Left renal pelvis (tissue), 4 donors: ENCODE results near the gene R3HDM2. TPM values are rescaled to one million over a fixed set of nuclear protein-coding genes. Genes with fewer than 3 reads are reported as not detected.
"Not testable (repeated sequence)": the region's sequence is repeated elsewhere in the genome, so short reads cannot be mapped to it uniquely, and the experiment has no call there.

Experiments used
- DNase-seq, 4 donors: peaks; one replicate each; pipeline ENCODE4 v3.0.0-alpha.2; 2013; ENCODE audit warnings: low read depth in 4 of 4, low spot score in 3 of 4
- polyA plus RNA-seq, 4 donors: library from polyadenylated mRNA; unstranded; fragments of 120-200 nt; gene quantifications; one replicate each; pipeline ENCODE4 v1.2.1, GENCODE V29; 2013; ENCODE audit not compliant: insufficient read length in 4 of 4

Gene R3HDM2
- polyA plus RNA-seq, 4 donors, result 65.5 to 99.8 (median 76.4) TPM

DNA sequence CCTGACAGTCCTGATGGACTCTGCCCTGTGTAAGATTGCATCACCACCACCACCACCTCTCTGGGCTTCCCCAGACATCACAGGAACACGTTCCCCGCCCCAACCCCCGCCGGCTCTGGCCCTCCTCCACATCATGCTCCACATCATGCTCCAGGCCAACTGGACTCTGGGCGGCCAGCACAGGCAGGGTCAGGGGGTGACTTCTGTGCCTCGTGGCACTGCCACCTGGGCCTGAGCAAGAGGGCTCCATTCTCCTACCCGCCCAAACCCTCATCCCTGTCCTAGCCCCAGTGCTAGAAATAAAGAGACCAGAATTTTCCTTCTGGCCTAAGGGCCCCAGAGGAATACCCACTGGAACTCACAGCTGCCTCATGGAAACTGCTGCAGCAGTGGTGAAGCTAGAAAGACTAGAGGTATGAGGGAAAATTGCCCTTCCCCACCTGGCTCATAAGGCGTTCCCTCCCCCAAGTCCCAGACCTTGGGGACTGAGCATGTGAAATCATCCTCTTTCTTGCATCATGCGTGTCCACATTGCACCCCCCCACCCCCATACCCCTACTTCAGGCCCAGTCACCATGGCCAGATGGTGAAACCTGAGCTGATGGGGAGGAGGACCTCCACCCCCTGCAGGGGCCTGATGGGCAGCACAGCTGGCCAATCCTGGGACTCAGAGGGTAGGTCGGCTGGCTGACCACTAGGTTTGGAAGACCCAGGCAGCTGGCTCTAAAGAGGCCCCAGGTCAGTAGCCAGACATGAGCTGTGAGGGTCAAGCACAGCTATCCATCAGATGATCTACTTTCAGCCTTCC is 23.9 kb upstream of the R3HDM2 start, which contains the start of gene INHBE:
Gene INHBE (plus strand): TSS at position 742 of the 808 bp plus-strand sequence. CDS start 230 bp downstream, outside the sequence.
- no peak for DNase-seq

DNA sequence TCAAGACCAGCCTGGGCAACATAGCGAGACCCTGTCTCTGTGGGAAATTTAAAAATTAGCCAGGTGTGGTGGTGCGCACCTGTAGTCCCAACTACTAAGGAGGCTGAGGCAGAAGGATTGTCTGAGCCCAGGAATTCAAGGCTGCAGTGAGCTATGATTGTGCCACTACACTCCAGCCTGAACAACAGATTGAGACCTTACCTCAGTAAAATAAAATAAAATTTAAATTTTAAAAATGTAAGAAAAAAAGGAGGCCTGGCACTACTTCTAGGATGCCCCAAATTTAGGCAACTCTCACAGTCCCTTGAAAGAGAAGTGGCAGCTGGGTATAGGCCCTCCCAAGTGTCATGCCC is 23.3 kb upstream of the R3HDM2 start:
- DNase-seq, result no peak

DNA sequence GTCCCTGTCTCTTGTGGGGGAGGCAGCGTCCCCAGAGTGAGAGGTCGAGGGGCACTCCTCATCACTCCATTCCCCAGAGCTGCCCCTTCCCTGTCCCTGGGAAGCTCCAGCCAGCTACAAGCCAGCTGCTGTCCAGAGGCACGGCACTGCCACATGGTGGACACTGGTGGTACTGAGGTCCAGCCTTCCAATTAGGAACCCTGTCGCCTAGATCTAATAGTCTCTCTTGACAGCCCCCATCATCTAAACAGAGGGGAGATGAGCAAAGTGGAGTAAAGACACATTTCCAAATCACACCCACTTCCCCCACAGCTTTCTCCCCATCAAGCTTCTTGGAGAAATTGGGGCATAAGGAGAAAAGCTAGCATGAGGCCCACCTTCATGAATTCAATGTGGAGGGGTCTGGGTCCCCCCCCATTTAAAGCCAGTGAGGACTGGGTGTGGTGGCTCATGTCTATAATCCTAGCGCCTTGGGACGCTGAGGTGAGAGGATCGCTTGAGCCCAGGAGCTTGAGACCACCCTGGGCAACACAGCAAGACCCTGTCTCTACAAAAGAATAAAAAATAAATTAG is 22.2 kb upstream of the R3HDM2 start:
- DNase-seq, result no peak

DNA sequence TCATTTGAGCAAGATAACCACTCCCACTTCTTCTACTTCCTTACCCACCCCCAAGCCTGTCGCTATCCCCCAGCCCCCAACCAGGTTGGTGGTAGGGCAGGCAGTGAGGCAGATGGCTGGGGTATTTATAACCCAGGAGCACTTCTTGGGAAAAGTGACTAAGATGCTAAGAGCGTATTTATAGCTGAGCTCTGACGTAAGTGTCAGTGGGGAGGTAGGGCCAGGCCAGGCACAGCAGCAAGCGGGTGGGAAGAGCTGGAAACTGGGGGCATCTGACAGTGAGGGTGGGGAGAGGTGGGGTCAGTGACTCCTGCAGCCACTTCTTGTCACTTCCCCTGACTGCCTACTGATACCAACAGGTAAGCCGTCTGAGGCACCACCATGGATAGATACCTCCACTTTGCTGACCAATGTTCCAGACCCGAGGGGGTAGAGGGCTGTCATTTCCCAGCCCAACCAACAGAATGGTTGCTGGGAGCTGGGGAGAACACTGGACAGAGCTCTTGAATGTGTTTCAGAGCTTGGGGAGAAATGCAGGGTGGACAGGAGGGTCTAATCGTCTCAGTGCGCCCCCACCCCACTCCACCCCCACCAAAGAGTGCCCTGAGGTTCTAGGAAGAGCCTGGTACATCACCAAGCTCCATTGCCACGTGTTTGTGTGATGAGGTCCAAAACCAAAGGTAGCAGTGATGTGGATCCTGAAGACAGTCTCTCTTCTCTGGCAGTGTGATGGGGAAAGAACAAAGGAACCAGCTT is 21.5 kb upstream of the R3HDM2 start:
- no peak for DNase-seq

DNA sequence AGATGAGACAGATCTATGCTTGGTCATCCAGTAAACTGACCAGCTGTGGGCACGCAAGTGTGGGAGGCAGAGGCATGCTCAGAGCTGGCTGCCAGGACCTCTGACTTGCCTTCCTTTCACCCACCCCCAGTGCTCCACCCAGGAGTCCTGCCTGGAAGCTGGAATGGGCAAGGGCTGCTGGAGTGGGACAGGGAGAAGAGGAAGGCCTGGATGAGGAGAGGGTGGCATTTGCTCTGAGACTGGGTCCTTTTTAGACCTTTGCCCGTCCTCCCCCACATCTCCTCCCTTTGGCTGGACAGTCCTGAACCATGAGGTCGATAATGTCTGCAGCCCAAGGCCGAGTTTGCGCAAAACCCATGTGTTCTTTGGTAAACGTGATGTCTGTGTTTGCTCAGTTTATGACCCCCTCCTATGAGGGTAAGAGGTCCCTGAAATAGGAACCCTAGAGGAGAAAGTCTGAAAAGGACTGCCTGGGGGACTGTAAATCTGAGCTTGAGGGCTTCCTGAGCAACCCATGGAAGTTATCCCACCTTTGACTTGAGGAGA is 20.5 kb upstream of the R3HDM2 start:
- no peak for DNase-seq

DNA sequence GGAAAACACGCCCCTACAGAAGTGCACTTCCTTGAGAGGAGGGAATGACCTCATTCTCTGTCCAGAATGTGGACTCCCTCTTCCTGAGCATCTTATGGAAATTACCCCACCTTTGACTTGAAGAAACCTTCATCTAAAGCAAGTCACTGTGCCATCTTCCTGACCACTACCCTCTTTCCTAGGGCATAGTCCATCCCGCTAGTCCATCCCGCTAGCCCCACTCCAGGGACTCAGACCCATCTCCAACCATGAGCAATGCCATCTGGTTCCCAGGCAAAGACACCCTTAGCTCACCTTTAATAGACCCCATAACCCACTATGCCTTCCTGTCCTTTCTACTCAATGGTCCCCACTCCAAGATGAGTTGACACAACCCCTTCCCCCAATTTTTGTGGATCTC is 19.2 kb upstream of the R3HDM2 start:
- DNase-seq, result no peak

DNA sequence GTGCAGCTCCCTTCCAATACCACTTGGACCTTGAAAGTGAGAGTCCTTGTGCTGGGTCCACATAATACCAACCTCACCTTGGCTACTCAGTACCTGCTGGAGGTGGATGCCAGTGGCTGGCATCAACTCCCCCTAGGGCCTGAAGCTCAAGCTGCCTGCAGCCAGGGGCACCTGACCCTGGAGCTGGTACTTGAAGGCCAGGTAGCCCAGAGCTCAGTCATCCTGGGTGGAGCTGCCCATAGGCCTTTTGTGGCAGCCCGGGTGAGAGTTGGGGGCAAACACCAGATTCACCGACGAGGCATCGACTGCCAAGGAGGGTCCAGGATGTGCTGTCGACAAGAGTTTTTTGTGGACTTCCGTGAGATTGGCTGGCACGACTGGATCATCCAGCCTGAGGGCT is 18.5 kb upstream of the R3HDM2 start:
- DNase-seq, result no peak

DNA sequence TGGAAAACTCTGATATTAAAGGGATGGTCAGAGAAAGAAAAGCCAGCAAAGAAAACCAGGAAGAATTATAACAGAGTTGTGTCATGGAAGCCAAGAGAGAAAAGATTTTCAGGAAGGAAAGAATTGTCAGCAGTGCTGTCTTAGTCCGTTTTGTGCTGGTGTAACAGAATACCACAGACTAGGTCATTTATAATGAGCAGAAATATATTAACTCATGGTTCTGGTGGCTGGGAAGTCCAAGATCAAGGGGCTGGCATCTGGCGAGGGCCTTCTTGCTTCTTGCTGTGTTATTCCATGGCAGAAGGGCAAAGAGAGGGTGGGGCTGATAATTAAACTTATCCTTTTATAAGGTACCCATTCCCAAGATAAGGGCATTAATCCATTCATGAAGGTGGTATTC is 17.8 kb upstream of the R3HDM2 start:
- DNase-seq, result no peak

DNA sequence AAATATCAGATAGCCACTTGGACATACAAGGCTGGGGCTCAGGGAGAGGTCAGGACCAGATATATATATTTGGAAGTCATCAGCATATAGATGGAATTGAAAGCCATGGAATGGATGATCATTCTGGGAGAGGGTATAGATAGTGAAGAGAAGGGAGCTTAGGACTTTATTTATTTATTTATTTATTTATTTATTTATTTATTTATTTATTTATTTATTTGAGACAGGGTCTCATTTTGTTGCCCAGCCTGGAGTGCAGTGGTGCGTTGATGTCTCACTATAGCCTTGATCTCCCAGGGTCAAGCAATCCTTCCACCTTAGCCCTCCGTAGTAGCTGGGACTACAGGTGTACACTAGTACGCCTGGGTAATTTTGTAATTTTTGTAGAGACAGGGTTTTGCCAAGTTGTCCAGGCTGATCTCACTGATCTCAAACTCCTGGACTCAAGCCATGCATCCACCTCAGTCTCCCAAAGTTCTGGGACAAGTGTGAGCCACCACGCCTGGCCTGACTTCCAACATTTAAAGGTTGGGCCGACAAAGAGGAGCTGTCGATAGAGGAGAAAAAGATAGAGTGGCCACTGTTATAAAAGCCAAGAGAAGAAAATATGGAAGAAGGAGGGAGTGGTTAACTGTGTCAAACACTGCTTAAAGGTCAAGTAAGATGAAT is 15.6 kb upstream of the R3HDM2 start:
- DNase-seq, result no peak

DNA sequence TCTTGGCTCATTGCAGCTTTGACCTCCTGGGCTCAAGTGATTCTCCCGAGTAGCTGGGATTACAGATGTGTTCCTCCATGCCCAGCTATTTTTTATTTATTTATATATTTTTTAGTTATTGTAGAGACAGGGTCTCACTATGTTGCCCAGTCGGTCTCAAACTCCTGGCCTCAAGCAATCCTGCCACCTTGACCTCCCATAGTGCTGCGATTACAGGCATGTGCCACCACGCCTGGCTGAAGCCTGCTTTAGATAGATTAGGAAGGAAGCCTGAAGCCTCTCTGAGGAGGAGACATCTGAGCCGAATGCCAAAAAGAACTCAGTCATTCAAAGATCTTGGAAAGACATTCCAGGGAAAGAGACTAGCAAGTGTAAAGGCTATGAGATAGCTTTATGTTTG is 13.9 kb upstream of the R3HDM2 start:
- no peak for DNase-seq

DNA sequence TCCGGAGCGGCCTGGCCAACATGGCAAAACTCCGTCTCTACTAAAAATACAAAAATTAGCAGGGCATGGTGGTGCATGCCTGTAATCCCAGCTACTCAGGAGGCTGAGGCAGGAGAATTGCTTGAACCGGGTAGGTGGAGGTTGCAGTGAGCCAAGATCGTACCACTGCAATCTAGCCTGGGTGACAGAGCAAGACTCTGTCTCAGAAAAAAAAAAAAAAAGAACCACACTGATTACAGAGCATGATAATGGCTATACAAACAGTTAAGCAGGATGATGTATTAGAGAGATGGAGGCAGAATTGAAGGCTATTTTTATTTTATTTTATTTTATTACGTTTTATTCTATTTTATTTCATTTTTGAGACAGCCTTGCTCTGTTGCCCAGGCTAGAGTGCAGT is 13.5 kb upstream of the R3HDM2 start:
- DNase-seq, result not testable (repeated sequence)

DNA sequence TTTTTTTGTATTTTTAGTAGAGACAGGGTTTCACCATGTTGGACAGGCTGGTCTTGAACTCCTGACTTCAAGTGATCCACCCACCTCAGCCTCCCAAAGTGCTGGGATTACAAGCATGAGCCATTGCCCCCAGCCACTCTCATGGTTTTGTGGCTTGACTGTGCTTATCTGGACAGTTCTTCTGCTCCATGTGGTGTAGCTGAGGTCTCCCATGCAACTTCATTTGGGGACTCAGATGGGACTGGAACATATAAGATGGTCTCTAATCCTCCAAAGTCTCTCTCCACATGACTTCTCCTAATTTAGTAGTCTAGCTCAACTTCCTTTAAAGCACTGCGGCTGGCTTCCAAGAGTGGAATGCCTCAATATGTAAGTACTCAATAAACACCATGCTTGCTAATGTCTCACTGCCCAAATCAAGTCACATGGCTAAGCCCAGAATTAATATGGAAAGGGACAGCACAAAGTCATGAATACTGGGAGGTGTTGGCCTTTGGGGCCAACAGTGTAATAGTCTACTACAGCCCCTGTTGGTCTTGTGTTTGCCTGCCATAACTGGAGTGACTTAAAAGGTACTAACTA is 11.1 kb upstream of the R3HDM2 start:
- DNase-seq, result no peak

DNA sequence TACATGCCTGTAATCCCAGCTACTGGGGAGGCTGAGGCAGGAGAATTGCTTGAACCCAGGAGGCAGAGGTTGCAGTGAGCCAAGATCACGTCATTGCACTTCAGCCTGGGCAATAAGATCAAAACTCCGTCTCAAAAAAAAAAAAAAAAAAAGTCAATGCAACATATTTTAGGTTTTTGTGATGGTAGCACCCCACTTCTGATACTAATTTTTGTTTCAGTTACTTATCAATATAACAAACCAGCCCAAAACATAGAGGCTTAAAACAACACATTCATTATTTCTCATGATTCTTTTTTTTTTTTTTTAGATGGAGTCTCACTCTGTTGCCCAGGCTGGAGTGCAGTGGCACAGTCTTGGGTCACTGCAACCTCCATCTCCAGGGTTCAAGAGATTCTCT is 10.6 kb upstream of the R3HDM2 start:
- not testable (repeated sequence) for DNase-seq

DNA sequence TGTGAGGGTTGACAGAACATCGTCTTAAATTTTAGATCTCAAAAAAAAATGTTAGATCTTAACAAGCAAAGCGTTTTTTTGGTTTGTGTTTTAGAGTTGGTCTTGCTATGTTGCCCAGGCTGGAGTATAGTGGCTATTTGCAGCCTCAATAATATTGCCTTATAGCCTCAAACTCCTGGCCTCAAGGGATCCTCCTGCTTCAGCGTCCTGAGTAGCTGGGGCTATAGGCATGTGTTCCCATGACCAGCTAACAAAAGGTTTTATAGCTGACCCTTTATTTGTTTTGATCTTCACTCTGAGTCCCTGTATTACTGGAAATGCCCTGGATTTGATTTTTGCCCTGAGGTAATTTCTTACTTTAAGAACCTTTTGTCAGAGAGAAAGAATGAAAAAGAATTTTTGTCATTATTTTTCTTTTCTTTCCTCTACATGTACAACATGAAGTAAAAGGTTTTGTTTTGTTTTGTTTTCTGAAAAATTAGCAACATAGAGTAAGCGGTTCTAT is 9.0 kb upstream of the R3HDM2 start:
- DNase-seq, result no peak

DNA sequence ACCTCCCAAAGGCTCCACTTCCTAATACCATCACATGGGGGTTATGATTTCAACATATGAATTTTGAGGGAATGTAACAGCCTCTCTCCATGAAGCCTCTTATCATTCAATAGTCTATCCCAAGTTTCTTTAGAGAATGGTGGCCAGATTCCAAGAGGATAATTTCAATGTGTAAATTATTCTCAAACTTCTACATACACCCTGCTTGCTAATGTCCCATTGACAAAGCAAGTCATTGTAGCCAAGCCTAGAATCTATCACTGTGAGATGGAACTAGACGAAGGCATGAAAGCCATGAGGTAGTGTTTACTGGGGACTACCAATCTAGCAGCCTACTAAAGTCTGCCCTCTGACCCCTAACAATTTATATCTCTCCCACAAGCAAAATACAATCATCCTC is 7.6 kb upstream of the R3HDM2 start:
- DNase-seq, result no peak

DNA sequence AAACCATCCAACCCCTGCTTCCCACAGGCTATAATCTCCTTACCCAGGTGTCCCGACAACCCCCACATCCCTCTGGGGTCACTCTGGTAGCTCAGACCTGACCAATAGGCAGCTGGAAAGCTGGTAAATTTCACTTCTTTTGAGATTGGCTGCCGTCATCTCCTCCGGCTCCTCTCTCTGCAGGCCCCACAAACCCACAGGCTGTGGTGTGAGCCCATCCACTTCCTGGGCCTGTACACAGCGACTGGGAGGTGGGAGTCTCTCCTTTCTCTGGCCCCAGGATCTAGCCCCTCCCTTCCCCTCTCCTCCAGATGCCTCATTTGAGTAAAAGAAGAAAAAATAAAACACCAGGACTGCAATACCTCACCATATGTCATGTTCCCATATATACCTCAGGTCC is 4.5 kb upstream of the R3HDM2 start:
- no peak for DNase-seq

DNA sequence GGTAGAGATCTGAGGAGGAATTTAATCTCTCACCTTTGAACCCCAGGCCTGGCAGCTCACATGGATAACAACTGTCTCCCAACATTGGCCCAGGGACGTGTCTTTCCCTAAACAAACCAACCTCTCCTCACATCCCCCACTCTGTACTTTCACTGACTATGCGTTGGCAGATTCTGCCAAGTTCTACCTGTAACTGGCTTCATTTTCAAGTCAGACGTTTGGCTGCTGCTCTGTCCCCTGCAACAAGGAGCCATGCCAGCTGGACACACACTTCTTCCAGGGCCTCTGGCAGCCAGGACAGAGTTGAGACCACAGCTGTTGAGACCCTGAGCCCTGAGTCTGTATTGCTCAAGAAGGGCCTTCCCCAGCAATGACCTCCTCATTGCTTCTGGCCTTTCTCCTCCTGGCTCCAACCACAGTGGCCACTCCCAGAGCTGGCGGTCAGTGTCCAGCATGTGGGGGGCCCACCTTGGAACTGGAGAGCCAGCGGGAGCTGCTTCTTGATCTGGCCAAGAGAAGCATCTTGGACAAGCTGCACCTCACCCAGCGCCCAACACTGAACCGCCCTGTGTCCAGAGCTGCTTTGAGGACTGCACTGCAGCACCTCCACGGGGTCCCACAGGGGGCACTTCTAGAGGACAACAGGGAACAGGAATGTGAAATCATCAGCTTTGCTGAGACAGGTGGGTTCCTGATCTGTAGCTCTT is 3.8 kb upstream of the R3HDM2 start, which contains the start of gene INHBC:
Gene INHBC (plus strand): TSS at position 268 of the 707 bp plus-strand sequence. CDS start 103 bp downstream, at position 371.
- DNase-seq, result no peak

DNA sequence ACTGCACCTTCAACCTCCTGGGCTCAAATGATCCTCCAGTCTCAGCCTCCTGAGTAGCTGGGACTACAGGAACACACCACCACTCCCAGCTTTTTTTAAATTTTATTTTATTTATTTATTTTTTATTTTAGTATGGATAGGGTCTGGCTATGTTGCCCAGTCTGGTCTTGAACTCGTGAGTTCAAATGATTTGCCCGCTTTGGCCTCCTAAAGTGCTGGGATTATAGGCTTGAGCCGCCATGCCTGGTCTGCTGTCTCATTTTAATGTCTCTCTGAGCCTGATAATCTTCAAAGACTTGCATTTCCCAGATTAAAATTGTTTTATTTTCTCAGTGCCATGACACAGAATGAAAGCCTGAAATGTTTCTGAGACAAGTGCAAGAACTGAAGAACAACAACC is 2.5 kb upstream of the R3HDM2 start:
- DNase-seq, result no peak

DNA sequence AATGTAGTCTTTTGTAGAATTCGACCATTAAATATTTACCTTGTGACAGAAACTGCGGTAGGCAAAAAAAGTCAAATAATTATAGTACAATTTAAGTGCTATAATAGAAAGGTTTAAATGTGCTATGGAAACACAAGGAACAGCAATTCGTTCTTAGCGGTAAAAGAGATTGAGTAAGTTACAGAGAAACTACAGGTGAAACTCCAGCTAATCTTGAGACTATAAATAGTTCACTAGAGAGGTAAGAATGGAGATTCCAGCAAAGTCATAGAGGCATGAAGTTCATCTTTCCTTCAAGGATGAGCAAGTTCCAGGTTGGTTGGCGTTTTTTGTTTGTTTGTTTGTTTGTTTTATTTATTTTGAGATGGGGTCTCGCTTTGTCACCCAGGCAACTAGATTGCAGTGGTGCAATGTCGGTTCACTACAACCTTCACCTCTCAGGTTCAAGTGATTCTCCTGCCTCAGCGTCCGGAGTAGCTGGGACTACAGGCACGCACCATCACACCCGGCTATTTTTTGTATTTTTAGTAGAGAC is 878 bp upstream of the R3HDM2 start:
- no peak for DNase-seq
